ENCODE data around the gene WDR72.

DNA sequence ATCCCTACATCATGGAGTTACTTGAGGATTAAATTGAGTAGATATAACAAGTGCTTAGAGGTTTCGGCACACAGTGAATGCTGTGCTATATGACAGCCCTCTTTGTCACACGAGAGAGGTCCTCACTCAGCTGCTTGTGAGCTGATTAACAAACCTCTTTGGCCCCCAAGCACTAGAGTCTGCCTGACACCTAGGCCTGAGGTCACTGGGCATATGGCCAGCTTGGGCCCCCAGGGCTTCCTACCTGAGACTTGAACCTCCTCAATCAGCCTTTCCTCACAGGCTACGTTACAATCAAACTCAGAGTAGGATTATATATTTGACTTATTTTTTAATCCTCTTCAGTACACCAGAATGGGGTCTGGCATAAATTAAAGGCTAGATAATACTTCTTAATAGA lies 88.8 kb downstream of the WDR72 start:
- TF ChIP-seq, protein P1, sequence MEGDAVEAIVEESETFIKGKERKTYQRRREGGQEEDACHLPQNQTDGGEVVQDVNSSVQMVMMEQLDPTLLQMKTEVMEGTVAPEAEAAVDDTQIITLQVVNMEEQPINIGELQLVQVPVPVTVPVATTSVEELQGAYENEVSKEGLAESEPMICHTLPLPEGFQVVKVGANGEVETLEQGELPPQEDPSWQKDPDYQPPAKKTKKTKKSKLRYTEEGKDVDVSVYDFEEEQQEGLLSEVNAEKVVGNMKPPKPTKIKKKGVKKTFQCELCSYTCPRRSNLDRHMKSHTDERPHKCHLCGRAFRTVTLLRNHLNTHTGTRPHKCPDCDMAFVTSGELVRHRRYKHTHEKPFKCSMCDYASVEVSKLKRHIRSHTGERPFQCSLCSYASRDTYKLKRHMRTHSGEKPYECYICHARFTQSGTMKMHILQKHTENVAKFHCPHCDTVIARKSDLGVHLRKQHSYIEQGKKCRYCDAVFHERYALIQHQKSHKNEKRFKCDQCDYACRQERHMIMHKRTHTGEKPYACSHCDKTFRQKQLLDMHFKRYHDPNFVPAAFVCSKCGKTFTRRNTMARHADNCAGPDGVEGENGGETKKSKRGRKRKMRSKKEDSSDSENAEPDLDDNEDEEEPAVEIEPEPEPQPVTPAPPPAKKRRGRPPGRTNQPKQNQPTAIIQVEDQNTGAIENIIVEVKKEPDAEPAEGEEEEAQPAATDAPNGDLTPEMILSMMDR (IDR thresholded peaks at IDR 0.05): no peak
- TF ChIP-seq POLR2A (IDR thresholded peaks at IDR 0.05): no peak

Measured in body of pancreas (tissue), 4 donors.